Islet of Langerhans (tissue), 1 donor: ENCODE data around the gene SLTM.
"Not testable (repeated sequence)": the region's sequence is repeated elsewhere in the genome, so short reads cannot be mapped to it uniquely, and the experiment has no call there.

Source experiments
- FAIRE-seq: peaks from one replicate; lab custom pipeline; 2011; peaks lifted over from hg19 to GRCh38; lab: Jason Lieb, UNC

The SLTM gene

DNA sequence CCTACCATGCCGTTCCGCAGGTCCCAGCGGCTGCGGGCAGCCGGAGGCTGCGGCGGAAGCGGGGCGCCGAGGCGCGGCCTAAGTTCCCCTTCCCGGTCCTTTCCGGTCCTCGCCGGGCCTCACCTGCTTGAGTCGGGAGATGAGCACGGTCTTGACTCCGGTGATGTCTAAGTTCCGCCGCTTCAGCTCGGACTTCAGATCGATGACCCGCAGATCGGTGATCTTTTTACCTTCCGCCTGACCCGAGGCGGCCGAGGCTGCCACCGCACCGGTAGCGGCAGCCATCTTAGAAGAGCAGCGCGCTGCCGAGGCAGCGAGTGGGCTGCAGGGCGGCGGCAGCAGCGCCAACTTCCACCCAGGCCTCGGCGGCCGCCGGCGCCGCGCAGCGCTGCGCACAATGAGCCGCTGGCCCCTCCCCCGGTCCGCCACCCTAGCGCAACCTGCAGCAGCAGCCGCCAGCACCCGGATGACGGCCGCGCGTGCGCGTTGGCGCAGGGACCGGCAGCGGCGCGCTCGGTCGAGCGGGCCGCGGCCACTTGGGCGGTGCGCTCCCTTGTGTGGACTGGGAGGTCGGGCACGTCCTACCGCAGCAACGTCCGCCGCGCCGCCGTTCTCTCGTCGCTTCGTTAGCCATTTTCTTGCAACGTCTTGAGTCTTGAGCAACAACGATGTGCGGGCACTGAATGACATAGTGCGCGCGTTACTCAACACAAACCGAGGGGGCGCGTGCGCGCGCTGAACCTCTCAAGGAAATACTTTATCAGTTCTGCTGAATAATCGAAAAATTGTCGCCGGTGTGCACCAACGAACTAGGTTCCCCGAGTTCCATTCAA lies at the start of gene SLTM:
Gene SLTM (minus strand): TSS at position 399 of the 833 bp plus-strand sequence. CDS start 114 bp downstream, at position 285.
- FAIRE-seq: no peak

DNA sequence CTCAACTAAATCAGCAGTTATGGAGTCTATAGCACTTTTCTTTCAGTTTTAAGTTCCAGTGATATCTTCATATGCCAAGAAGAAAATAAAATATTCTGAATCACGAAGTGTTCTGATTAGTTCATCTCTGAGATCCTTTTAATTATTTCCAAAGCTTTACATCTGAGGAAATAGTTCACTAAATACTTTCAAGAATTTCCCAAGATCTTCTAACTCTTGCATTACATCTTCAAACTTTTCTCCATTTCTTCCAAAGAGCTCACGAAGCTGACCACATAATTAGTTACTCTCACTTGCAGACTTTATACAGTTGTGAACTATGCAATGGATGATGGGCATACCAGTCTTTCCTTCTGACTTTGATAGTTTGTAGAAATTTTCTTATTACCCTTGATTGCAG lies 49.8 kb upstream of the SLTM start:
- no peak for FAIRE-seq

DNA sequence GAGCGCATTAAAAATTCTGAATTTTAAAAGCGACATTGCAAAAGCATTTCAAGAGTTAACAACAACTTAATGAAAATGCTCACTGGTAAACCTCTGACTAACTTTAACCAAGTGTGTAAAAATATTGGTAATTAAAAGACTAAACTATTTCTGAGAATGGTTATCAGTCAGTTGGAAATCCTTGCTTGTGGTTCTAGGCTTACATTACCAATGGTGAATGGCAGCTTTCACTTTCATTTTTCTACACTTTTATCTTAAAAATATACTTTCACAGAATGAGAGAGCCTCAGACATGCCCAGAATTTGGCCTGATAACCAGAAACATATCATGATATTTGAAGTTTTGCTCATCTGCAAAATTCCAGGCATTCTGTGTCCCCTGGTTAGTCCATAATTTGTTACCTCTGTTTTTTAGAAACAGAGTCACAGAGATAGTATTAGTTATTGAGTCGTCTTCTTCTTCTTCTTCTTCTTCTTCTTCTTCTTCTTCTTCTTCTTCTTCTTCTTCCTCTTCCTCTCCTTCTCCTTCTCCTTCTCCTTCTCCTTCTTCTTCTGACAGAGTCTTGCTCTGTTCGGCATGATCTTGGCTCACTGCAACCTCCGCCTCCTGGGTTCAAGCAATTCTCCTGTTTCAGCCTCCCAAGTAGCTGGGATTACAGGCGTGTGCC lies 48.5 kb upstream of the SLTM start:
- FAIRE-seq: no peak

DNA sequence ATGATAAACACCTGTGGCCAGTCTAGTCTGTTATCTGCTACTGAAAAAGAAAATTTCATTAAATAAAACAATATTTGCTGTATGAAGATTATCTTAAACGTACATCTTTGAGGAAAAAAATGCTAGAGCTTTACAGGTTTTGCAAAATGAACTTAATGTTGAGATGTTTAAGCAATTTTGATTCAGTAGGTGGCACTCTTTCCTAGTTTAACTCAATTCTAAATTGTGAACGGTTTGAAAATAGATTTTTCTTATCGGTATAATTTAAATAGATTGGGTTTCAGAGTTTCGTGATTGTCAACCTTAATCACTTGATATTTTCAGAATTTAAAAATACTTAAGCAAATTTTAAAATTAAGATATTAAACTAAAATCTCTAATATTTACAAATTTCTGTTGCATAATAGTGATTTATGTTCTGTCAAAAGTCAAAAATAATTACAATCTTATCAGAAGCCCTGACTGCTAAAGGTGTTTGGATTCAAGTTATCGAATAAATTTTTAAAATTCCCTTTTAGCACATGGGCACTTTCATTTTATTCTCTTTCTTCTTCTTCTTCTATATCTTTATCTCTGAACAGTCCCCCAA lies 47.0 kb upstream of the SLTM start:
- FAIRE-seq: peak; percentile 100

DNA sequence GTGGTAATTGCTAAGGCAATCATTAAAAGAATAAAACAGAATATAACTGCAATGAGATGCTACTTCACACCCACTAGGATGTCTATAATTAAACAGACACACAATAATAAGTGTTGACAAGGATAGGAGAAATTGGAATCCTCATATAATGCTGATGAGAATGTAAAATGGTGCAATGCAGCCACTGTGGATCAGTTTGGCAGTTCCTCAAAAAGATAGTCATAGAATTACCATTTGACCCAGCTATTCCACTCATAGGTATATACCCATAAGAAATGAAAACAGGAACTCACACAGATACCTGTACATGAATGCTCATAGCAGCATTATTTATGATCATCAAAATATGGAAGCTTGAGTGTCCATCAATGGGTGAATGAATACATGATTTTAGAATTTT lies 44.4 kb upstream of the SLTM start:
- no peak for FAIRE-seq

DNA sequence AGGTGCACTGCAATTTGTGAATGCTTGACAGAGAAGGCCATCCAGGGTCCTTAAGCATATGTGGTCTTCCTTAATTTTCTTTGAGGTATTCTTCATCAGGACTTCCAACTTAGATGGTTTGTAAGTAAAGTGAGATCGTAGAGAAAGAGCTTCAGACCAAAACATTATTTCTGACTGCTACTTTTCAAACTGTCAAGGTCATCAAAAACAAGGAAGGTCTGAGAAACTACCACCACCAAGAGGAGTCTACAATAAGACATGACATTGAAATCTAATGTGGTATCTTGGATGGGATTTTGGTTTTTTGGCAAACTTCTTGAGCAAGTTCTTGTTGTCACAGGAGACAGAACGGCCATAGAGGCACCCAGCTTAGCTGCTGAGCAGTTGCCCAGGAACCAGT lies 34.0 kb upstream of the SLTM start:
- FAIRE-seq: no peak

DNA sequence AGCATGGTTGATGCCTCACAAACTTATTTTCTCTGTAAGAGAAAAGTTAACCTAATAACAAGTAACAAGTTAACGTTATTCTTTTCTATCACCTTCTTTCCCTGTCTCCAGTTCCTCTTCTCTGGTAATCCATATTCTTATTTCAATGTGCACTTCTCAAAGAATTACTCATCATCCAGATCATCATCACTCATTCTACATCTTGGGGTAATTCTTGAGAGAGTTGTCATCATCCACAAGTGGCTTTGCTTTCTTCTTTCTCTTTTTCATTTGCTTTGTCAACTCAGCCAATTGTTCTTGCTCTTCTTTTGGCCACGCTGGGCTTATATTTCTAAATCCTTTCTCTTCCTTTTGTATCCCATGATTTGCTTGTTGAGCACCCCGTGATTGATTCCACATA lies 33.2 kb upstream of the SLTM start:
- FAIRE-seq: no peak

DNA sequence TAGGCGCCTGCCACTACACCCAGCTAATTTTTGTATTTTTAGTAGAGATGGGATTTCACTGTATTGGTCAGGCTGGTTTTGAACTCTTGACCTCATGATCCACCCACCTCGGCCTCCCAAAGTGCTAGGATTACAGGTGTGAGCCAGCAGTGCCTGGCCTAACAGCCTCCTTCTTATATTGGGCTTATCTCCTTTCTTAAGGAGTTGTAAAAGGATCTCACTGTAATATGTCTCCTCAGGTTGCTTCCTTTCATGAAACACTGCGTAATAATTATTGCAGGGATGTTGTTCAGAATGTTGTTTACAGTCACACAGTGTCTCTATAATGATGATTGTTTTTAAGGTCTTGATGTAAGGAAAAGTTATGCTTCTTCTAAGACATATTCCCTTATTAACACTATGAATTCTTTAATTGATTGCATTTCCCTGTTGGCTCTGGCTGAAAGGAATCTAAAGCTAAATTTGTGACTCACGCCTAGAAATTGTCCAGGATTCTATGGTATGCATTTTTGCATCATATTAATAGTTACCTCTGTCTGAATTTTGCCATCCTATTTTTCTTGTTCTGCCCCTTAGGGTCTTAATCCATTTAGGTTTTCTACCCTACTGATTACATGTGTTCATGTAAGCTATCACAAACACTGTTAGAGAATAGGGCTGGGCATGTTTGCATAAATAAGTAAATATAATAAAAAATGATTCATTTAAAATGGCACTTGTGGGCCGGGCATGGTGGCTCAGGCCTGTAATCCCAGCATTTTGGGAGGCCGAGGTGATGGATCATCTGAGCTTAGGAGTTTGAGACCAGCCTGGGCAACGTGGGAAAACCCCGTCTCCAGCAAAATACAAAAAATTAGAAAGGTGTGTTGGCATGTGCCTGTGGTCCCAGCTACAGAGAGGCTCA lies 29.4 kb upstream of the SLTM start:
- FAIRE-seq: no peak

DNA sequence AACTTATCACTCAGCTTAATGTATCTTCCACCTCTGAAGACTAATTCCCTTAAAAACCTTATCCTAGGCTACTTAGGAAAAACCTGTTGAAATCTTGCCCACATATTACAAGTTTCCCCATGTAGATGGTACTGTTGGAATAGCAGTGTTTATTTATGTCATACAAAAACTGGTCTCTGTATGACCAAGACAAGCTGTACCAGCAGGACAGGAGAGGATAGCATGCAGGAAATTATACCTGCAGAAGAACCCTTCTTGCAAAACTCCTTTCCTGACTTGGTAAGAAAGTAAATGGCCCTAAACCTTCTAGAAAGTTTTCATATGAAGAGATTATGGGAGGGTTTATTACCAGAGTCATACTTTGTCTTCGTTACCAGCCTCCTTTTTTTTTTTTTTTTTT lies 28.7 kb upstream of the SLTM start:
- no peak for FAIRE-seq

DNA sequence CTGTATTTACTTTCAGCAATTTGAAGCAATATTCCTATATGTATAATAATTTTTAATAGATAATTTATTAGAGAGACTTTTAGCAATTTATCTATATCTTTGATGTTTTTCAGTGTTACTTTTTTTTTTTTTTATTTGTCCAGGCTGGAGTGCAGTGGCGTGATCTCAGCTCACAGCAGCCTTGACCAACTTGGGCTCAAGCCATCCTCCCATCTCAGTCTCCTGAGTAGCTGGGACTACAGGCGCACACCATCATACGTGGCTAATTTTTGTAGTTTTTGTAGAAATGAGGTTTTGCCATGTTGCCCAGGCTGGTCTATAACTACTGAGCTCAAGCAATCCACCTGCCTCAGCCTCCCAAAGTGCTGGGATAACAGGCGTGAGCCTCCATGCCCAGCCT lies 25.3 kb upstream of the SLTM start:
- no peak for FAIRE-seq

DNA sequence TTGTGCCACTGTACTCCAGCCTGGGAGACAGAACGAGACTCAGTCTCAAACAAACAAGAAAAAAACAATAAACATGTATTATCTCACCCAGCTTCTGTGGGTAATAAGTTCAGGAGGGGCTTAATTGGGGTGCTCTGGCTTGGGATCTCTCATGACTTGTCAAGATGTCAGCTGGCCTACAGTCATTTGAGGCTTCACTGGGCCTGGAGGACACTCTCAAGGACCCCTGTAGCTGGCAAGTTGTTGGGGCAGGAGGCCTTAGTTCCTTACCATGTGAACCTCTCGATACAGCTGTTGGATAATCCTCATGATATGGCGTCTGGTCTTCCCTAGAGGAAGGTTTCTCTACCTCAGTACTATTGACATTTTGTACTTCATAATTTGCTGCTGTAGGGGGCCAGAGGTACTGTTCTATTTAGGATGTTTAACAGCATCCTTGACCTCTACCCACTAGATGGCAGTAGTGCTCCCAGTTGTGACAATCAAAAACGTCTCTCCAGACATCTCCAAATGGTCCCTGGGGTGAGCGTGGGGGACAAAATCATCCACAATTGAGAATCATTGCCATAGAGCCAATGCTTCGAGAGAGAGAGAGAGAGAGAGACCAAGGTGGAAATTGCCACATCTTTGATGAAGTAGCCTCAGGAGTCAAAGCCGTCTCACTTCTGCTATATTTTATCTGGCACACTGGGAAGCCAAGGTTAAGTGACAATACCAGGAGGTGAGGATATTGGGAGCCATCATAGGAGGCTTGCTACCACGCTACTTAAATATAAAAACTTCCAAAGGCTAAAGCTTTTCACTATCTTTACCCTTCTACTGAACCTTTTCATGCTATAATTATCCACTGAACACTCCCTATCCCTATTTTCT lies 23.9 kb upstream of the SLTM start:
- FAIRE-seq: no peak

DNA sequence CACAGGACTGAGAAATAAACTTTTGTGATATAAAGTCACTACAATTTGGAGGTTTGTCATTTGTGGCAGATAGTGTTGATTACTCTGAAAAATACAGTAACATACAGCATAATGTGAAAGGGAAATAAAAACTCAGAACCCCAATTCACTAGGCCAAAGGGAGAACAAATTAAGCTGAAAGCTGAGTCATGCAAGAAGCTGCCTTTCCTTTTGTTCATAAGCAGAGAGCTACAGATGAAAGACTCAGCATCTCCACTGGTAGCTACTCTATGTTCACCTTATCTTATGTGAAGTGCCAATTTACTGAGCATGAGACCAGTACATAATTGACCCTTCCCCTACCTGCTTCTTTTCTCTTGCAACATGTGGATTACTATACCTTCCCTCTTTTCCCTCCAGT lies 19.3 kb upstream of the SLTM start:
- no peak for FAIRE-seq

DNA sequence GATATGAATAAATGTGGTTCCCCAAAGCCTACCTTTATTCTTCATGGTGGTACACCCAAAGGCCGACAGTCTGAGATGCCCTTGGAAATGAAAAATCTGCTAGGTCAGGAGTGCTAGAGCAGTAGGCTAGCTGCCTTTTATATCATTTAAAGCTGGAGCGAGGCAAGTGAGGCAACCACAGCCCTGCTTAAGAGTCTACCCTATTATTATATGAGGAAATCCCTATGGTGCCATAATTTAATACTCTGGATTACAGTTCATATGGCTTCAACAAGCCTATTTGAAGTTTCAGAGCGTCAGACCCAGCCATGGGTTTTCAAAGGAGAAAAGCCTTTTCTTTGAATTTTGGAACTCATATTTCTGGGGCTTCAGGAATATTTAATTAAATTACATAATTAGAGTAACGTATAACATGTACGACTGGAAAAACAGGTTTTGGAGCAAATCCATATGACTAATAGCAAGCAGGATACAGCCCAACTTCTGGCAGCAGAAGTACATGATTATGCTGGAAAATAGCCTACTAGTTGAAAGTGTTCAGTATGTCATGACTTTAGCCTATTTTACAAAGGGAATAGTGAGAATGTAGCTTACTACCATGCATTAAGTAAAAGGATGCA lies 18.0 kb upstream of the SLTM start:
- no peak for FAIRE-seq

DNA sequence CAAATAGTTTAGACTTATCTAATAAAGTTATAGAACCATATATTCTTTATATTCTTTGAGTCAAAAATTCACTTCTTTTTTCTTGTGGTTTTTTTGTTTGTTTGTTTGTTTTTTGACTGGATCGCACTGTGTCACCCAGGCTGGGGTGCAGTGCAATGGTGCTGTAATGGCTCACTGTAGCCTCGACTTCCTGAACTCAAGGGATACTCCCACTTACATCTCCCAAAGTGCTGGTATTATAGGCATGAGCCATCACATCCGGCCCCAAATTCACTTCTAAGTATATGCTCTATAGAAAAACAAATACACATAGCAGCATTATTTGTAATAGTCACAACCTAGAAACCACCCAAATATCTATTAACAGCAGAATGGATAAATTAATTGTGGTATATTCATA lies 13.7 kb upstream of the SLTM start:
- no peak for FAIRE-seq

DNA sequence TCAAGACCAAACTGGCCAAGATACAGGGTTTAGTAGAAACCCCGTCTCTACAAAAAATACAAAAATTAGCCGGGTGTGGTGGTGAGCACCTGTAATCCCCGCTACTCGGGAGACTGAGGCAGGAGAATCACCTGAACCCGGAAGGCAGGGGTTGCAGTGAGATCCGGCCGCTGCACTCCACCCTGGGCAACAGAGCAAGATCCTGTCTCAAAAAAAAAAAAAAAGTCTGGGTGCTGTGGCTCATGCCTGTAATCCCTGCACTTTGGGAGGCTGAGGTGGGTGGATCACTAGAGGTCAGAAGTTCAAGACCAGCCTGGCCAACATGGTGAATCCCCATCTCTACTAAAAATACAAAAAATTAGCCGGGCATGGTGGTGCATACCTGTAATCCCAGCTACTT lies 1.5 kb upstream of the SLTM start:
- FAIRE-seq: not testable (repeated sequence)

DNA sequence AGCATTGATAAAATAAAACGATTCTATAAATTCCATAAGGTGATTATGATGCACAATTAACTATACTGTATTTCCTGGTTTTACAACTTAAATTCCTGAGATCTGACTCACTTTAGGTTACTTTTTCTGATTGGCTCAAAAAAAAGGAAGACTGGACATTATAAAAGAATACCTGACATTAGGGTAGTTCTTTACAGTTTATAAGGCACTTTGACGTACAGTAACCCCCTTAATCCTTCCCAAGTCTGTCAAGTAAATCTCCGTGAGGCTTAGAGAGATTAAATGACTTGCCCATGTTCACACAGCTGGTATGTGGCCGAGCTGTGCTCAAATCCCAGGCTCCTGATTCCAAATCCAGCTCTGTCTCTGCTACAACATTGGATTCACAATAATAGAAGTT lies 1.0 kb upstream of the SLTM start:
- peak; percentile 24 for FAIRE-seq

DNA sequence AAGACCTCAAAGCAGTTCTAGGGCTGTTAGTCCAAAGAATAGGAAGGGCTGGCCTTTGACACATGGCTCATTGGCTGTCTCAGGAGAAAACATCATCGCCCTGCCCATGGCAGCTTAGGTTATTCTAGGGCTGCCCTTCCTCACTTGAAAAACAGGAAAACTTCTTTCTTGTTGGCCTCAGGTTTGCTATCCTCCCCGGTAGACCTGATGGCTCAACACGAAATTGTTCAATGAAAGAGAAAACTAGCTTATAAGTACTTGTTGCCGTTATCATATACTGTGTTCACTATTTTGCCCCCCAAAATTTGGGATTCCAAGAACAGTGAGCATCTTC lies 602 bp upstream of the SLTM start:
- FAIRE-seq: peak; percentile 30

DNA sequence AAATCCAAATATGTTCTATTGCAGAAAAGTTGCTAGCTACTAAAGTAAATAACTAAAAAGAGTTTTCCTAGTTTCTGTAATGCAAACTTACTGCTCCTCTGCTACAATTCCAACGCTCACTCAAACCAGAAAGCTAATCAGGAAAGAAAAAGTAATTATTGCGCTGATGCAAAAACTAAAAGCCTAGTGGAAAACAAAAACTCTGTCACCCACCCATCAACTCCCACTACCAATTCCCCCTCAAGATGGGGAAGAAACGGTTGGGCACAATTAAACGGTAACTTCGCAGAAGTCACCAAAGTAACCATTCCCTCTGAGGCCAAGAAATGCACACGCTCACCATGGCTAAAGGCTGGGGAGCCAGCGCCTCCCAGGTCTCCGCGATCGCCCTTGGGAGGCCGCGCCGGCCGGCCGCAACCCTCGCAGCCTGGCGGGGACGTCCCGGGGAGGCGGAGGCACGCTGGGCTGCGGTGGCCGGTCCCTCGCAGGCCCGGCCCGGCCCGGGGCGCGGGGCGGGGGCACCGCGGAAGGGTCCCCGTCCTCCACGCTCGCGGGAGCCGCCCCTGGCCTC lies 684 bp downstream of the SLTM start:
- peak; percentile 17 for FAIRE-seq

DNA sequence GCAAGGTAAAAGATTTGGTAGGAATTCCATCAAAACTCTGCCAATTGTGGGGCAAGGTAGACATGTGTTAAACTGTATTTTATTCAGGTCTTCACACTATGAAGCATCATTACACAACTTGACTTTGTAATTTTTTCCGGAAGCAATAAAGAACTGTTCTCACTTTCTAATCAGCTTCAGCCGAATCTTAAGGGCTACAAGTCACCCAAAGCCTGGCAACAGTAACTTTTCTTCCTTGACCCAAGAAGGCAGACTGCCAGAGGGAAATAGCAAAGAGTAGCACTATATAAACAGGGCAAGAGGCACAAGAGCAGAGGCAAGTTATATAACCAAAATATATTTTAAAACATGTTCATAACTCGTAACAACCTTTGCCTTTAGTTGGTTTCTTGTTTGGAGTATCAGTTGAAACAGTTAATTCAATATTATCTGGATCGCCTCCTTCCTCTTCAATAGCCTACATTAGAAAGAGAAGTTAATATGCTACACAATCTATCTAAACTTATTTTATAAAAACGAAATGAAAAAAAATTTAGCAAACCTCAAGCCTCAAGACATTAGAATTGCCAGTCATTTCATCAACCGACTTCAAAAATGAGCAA lies 1.4 kb downstream of the SLTM start:
- no peak for FAIRE-seq

DNA sequence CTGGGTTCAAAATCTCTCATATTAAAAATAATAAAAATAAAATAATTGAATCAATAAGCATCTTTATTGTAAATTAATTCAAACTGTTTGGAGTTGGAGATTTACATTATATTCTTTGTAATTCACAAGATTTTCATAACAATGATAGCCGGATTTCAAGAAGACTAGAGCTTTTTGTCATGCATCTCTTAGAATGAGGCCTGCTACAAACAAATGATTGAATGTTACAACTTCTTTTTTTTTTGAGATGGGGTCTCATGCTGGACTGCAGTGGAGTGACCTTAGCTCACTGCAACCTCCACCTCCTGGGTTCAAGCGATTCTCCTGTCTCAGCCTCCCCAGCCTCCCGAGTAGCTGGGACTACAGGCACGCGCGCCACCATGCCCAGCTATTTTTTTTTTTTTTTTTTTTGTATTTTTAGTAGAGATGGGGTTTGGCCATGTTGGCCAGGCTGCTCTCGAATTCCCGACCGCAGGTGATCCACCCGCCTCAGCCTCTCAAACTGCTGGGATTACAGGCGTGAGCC lies 3.5 kb downstream of the SLTM start:
- FAIRE-seq: no peak
